ENCODE data around the gene B3GAT1.

The B3GAT1 gene

GRCh38 chr11:134338068-134338467, 74.0 kb downstream of the B3GAT1 start:
- Histone ChIP-seq H3K4me3 (ENCODE audit: low read depth, low read length) (no peak overlapping the region), H3K27ac (no peak overlapping the region), H3K36me3 (replicated peaks) (no peaks in the 10 kb centered on the region), H3K27me3 (replicated peaks) (no peaks in the 10 kb centered on the region)
- in situ Hi-C loops (cut with HindIII; ENCODE audit: low pct_ligation_motif_present, low sequenced_read_pairs), result no loop called here
- DNase-seq, result no peak
- no peak for TF ChIP-seq CTCF (IDR thresholded peaks at IDR 0.05; ENCODE audit: low read depth, low read length, missing control alignments)

- no peak for DNase-seq
- peaks cover 6% of the 10 kb centered on the region for H3K27me3 ChIP-seq (replicated peaks)
- in situ Hi-C loops (cut with HindIII; ENCODE audit: low pct_ligation_motif_present, low sequenced_read_pairs), result no loop called here
- no peak for TF ChIP-seq CTCF (IDR thresholded peaks at IDR 0.05; ENCODE audit: low read depth, low read length, missing control alignments)
- no peaks in the 10 kb centered on the region for H3K36me3 ChIP-seq (replicated peaks)
- no peak overlapping the region for H3K4me3 ChIP-seq (ENCODE audit: low read depth, low read length)
- no peak overlapping the region for H3K27ac ChIP-seq
These were observed 75.0 kb downstream of the B3GAT1 start for GRCh38 chr11:134337051-134337450.

- in situ Hi-C loops (cut with HindIII; ENCODE audit: low pct_ligation_motif_present, low sequenced_read_pairs), result no loop called here
- H3K27me3 ChIP-seq (replicated peaks), result peaks cover 9% of the 10 kb centered on the region
These were observed 77.1 kb downstream of the B3GAT1 start for GRCh38 chr11:134334796-134335571.

GRCh38 chr11:134333946-134334345, 78.1 kb downstream of the B3GAT1 start:
- in situ Hi-C loops (cut with HindIII; ENCODE audit: low pct_ligation_motif_present, low sequenced_read_pairs), result no loop called here
- no peak for DNase-seq
- H3K27me3 ChIP-seq (replicated peaks), result peaks cover 9% of the 10 kb centered on the region

More at GRCh38 chr11:134334796-134335571, 77.1 kb downstream of the B3GAT1 start:
- H3K4me3 ChIP-seq (ENCODE audit: low read depth, low read length), result no peak overlapping the region
- no peaks in the 10 kb centered on the region for H3K36me3 ChIP-seq (replicated peaks)
- TF ChIP-seq CTCF (IDR thresholded peaks at IDR 0.05; ENCODE audit: low read depth, low read length, missing control alignments), result no peak
- no peak for DNase-seq
- no peak overlapping the region for H3K27ac ChIP-seq

GRCh38 chr11:134333312-134333711, 78.7 kb downstream of the B3GAT1 start:
- Histone ChIP-seq H3K27me3 (replicated peaks) (peaks cover 9% of the 10 kb centered on the region), H3K36me3 (replicated peaks) (no peaks in the 10 kb centered on the region), H3K4me3 (ENCODE audit: low read depth, low read length) (no peak overlapping the region), H3K27ac (no peak overlapping the region)
- in situ Hi-C loops (cut with HindIII; ENCODE audit: low pct_ligation_motif_present, low sequenced_read_pairs), result no loop called here
- no peak for DNase-seq
- no peak for TF ChIP-seq CTCF (IDR thresholded peaks at IDR 0.05; ENCODE audit: low read depth, low read length, missing control alignments)

More at GRCh38 chr11:134333946-134334345, 78.1 kb downstream of the B3GAT1 start:
- Histone ChIP-seq H3K36me3 (replicated peaks) (no peaks in the 10 kb centered on the region), H3K4me3 (ENCODE audit: low read depth, low read length) (no peak overlapping the region), H3K27ac (no peak overlapping the region)
- no peak for TF ChIP-seq CTCF (IDR thresholded peaks at IDR 0.05; ENCODE audit: low read depth, low read length, missing control alignments)

GRCh38 chr11:134332782-134333181, 79.3 kb downstream of the B3GAT1 start:
- no peak overlapping the region for H3K27ac ChIP-seq
- no peak overlapping the region for H3K4me3 ChIP-seq (ENCODE audit: low read depth, low read length)
- no peak for DNase-seq
- in situ Hi-C loops (cut with HindIII; ENCODE audit: low pct_ligation_motif_present, low sequenced_read_pairs), result no loop called here
- H3K27me3 ChIP-seq (replicated peaks), result peaks cover 9% of the 10 kb centered on the region
- H3K36me3 ChIP-seq (replicated peaks), result no peaks in the 10 kb centered on the region
- no peak for TF ChIP-seq CTCF (IDR thresholded peaks at IDR 0.05; ENCODE audit: low read depth, low read length, missing control alignments)
